Neutrophil (primary cell): Measurements from ENCODE around the gene NUP160.

Experiments used
- H3K27ac ChIP-seq: fragments of 200-600 bp; sonication (generic); 2 replicates; pipeline ENCODE4 v1.5.1; 2016; ENCODE audit warnings: mild to moderate bottlenecking, moderate library complexity
- H3K27me3 ChIP-seq: fragments of 200-600 bp; sonication (generic); 2 replicates; pipeline ENCODE4 v1.6.0; 2016; ENCODE audit warnings: mild to moderate bottlenecking
- H3K36me3 ChIP-seq: fragments of 200-600 bp; sonication (generic); 2 replicates; pipeline ENCODE4 v1.5.1; 2017
- H3K4me1 ChIP-seq, 2 experiments: fragments of 200-600 bp in 1 of 2; sonication (generic) in 1 of 2; 1 replicate in 1 of 2; 2 replicates in 1 of 2; pipeline versions ENCODE4 v1.5.1 to v1.6.1; 2013 to 2016; ENCODE audit warnings: low read depth in 1 of 2, low read length in 1 of 2, mild to moderate bottlenecking in 1 of 2, moderate library complexity in 1 of 2; ENCODE audit not compliant: control insufficient read depth in 1 of 2, insufficient read depth in 1 of 2
- H3K4me3 ChIP-seq, 2 experiments: fragments of 200-600 bp in 1 of 2; sonication (generic) in 1 of 2; 1 replicate in 1 of 2; 2 replicates in 1 of 2; pipeline ENCODE4 v1.5.1; 2013 to 2016; ENCODE audit warnings: low read depth in 1 of 2, low read length in 1 of 2, mild to moderate bottlenecking in 1 of 2, moderate library complexity in 1 of 2
- H3K9me3 ChIP-seq: fragments of 200-600 bp; sonication (generic); 2 replicates; pipeline ENCODE4 v1.5.1; 2016
- CTCF ChIP-seq: fragments of 200-600 bp; sonication (generic); IDR thresholded peaks from 2 replicates; pipeline ENCODE4 v1.5.1; 2016; ENCODE audit warnings: antibody characterized with exemption

The NUP160 gene

DNA sequence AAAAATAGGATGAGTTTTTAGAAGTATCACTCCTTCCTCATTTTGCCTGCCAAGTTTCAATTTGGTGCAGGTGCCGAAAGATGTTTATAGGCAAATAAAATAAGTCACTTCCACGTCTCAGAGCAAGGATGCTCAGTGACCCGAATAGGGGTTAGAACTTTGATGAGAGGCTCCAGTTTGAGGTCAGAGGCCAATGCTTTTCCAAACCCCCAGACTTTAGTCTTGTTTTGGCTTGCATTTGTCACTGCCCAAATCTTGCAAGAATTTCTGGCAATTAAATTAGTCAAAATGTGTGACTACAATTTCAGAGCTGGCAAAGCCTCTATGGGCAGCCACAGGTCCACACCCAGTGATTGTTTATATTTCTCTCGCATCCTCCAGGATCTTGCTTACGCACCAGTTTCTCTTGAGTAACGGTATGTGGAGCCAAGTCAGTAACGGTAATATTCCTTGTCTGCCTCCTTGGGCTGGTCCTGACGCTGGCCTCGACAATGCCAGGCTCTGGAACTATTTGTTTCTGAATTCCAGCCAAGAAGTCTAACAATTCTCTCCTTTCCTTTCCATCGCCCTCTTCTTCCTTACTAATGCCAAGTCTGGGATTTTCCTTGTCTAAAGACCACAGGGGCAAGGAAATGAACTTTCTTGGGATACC lies 9.9 kb upstream of the NUP160 start:
- no peak overlapping the region for H3K27ac ChIP-seq
- H3K9me3 ChIP-seq: no peaks in the 10 kb centered on the region
- H3K36me3 ChIP-seq: no peaks in the 10 kb centered on the region
- TF ChIP-seq CTCF: no peak
- peaks cover 2% of the 10 kb centered on the region for H3K27me3 ChIP-seq
- no peak overlapping the region for H3K4me3 ChIP-seq
- H3K4me1 ChIP-seq: no peaks in the 10 kb centered on the region

DNA sequence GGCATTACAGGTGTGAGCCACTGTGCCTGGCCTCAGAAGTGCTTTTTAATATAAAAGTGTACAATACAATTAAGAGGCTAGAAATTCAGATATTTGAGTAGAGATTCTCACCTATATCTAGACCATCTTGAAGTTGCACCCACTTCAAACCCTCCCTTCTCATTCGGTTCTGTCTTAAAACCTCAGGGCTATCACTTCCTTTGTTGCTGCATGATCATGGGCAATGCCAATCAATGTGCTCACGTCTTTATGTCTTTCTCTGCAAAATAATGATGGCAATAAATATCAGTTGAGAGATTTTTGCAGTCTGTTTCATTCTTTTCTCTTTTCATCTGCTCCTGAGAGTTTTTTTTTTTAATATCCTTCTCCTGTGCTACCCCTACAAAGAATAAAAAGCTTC lies 9.3 kb upstream of the NUP160 start:
- no peak for TF ChIP-seq CTCF
- Histone ChIP-seq H3K27me3 (no peaks in the 10 kb centered on the region), H3K27ac (no peak overlapping the region), H3K4me1 (no peaks in the 10 kb centered on the region), H3K36me3 (no peaks in the 10 kb centered on the region), H3K9me3 (no peaks in the 10 kb centered on the region), H3K4me3 (no peak overlapping the region)

DNA sequence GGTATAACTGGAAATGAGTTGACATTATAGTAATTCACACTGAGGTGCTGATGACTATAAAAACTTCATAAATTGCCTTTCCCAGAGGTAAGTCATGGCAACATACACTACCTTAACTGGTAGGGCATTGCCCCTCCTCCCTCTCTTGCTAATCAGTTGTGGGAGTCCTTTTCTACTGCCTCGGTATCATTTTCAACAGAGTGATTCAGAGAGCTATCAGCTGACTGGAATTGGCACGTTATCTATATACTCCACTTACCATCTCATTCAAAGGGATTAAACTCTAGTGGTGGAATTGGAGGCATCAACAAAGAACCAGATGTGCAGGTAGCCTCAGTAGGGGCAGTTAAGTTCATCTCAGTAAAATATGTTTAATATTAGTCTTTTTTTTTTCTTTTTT lies 8.0 kb upstream of the NUP160 start:
- H3K27ac ChIP-seq: no peak overlapping the region
- no peak overlapping the region for H3K4me3 ChIP-seq
- H3K4me1 ChIP-seq: no peaks in the 10 kb centered on the region
- H3K9me3 ChIP-seq: no peaks in the 10 kb centered on the region
- no peaks in the 10 kb centered on the region for H3K27me3 ChIP-seq
- TF ChIP-seq CTCF: no peak
- no peaks in the 10 kb centered on the region for H3K36me3 ChIP-seq

GRCh38 chr11:47854667-47855066 lies 6.5 kb upstream of the NUP160 start:
- Histone ChIP-seq H3K27me3 (no peaks in the 10 kb centered on the region), H3K9me3 (no peaks in the 10 kb centered on the region), H3K36me3 (no peaks in the 10 kb centered on the region), H3K4me3 (no peak overlapping the region), H3K27ac (no peak overlapping the region), H3K4me1 (peaks cover 0 to 6% of the 10 kb centered on the region in 2 experiments)
- no peak for TF ChIP-seq CTCF

DNA sequence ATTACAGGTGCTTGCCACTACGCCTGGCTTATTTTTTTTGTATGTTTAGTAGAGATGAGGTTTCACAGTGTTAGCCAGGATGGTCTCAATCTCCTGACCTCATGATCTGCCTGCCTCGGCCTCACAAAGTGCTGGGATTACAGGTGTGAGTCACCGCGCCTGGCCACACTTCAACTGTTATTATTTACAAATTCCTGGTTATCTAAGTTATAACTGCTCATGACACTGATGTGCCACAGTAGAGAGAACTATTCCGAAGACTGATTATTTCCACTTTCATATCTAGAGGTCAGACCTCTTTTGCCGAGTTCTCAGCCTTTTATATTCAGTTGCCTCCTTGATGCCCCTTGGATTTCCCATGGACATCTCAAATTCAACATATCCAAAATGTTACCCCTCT lies 3.9 kb upstream of the NUP160 start:
- H3K36me3 ChIP-seq: peaks cover 4% of the 10 kb centered on the region
- H3K27ac ChIP-seq: no peak overlapping the region
- H3K27me3 ChIP-seq: no peaks in the 10 kb centered on the region
- no peak for TF ChIP-seq CTCF
- H3K4me1 ChIP-seq: peaks cover 13 to 21% of the 10 kb centered on the region in 2 experiments
- H3K4me3 ChIP-seq: no peak overlapping the region
- H3K9me3 ChIP-seq: no peaks in the 10 kb centered on the region

GRCh38 chr11:47850337-47850736 lies 2.2 kb upstream of the NUP160 start:
- H3K4me3 ChIP-seq: no peak overlapping the region
- H3K36me3 ChIP-seq: peaks cover 4% of the 10 kb centered on the region
- no peak for TF ChIP-seq CTCF
- H3K9me3 ChIP-seq: no peaks in the 10 kb centered on the region
- H3K27ac ChIP-seq: peak overlapping the region; percentile 2
- no peaks in the 10 kb centered on the region for H3K27me3 ChIP-seq
- peaks cover 14 to 21% of the 10 kb centered on the region in 2 experiments for H3K4me1 ChIP-seq
